Astrocyte (in vitro differentiated cells and primary cell): ENCODE results near the gene EIF5A2. TPM values are rescaled to one million over a fixed set of nuclear protein-coding genes. Genes with fewer than 3 reads are reported as not detected.
A peak's percentile ranks its signal among the peaks of the same experiment; 100 is the strongest.

Source experiments
- DNase-seq: peaks from one replicate; pipeline ENCODE4 v3.0.0-alpha.2; 2010; ENCODE audit warnings: low read depth
- FAIRE-seq: peaks from 2 replicates; lab custom pipeline; 2011; peaks lifted over from hg19 to GRCh38; lab: Jason Lieb, UNC
- H2AFZ ChIP-seq: 2 replicates; pipeline ENCODE4 v1.6.0; 2012; ENCODE audit warnings: low read depth, low read length, inconsistent platforms
- H3K27ac ChIP-seq: 2 replicates; pipeline ENCODE4 v1.5.1; 2011; ENCODE audit warnings: low read depth, low read length, inconsistent platforms
- H3K27me3 ChIP-seq: 2 replicates; pipeline ENCODE4 v1.6.0; 2011; ENCODE audit warnings: low read length, inconsistent platforms; ENCODE audit not compliant: insufficient read depth
- H3K36me3 ChIP-seq: 2 replicates; pipeline ENCODE4 v1.5.1; 2011; ENCODE audit warnings: low read length, inconsistent platforms; ENCODE audit not compliant: insufficient read depth
- H3K4me1 ChIP-seq: 2 replicates; pipeline ENCODE4 v1.5.1; 2011; ENCODE audit warnings: low read length, inconsistent platforms; ENCODE audit not compliant: insufficient read depth
- H3K4me2 ChIP-seq: 2 replicates; pipeline ENCODE4 v1.6.0; 2012; ENCODE audit warnings: low read length, inconsistent platforms
- H3K4me3 ChIP-seq: 2 replicates; pipeline ENCODE4 v1.5.1; 2011; ENCODE audit warnings: low read depth, mild to moderate bottlenecking, low read length, inconsistent platforms; ENCODE audit not compliant: insufficient read depth
- H3K79me2 ChIP-seq: 2 replicates; pipeline ENCODE4 v1.6.0; 2012; ENCODE audit warnings: mild to moderate bottlenecking, low read length, inconsistent platforms; ENCODE audit not compliant: insufficient read depth
- H3K9ac ChIP-seq: 2 replicates; pipeline ENCODE4 v1.6.0; 2012; ENCODE audit warnings: mild to moderate bottlenecking, low read length, inconsistent platforms
- H3K9me3 ChIP-seq: 2 replicates; pipeline ENCODE4 v1.5.1; 2012; ENCODE audit warnings: low read depth, mild to moderate bottlenecking, low read length, inconsistent platforms; ENCODE audit not compliant: insufficient read depth
- H4K20me1 ChIP-seq: 2 replicates; pipeline ENCODE4 v1.6.0; 2012; ENCODE audit warnings: low read length, inconsistent platforms; ENCODE audit not compliant: insufficient read depth
- H3K27ac Mint-ChIP-seq: one replicate; pipeline ENCODE4 v1.8.0; 2021; ENCODE audit warnings: mild to moderate bottlenecking, mixed read lengths; ENCODE audit not compliant: unreplicated experiment
- H3K27me3 Mint-ChIP-seq: one replicate; pipeline ENCODE4 v1.8.0; 2021; ENCODE audit warnings: low read depth, mixed read lengths; ENCODE audit not compliant: unreplicated experiment
- H3K36me3 Mint-ChIP-seq: one replicate; pipeline ENCODE4 v1.8.0; 2021; ENCODE audit warnings: low read depth, mixed read lengths; ENCODE audit not compliant: unreplicated experiment
- H3K4me1 Mint-ChIP-seq: one replicate; pipeline ENCODE4 v1.8.0; 2021; ENCODE audit warnings: low read depth, mixed read lengths; ENCODE audit not compliant: unreplicated experiment
- H3K4me3 Mint-ChIP-seq: one replicate; pipeline ENCODE4 v1.8.0; 2021; ENCODE audit warnings: mild to moderate bottlenecking, moderate library complexity, mixed read lengths; ENCODE audit not compliant: unreplicated experiment
- H3K9me3 Mint-ChIP-seq: one replicate; pipeline ENCODE4 v1.8.0; 2021; ENCODE audit warnings: mild to moderate bottlenecking, mixed read lengths; ENCODE audit not compliant: unreplicated experiment
- EZH2 ChIP-seq: IDR thresholded peaks from 2 replicates; pipeline ENCODE4 v1.6.1; 2012; ENCODE audit warnings: mild to moderate bottlenecking, low read length, inconsistent platforms; ENCODE audit not compliant: insufficient read depth
- total RNA-seq: library from RNA; stranded (reverse); gene quantifications from 2 replicates; pipeline ENCODE4 v1.2.1, GENCODE V29; 2021
- TF ChIP-seq, protein P1 (sequence below): IDR thresholded peaks from 2 replicates; pipeline ENCODE4 v1.5.1; 2011; ENCODE audit warnings: low read depth, mild to moderate bottlenecking, inconsistent platforms, low read length, moderate library complexity; ENCODE audit not compliant: insufficient read depth

The EIF5A2 gene
- total RNA-seq, 1 donor from 2014 or later, result 18.6 TPM

DNA sequence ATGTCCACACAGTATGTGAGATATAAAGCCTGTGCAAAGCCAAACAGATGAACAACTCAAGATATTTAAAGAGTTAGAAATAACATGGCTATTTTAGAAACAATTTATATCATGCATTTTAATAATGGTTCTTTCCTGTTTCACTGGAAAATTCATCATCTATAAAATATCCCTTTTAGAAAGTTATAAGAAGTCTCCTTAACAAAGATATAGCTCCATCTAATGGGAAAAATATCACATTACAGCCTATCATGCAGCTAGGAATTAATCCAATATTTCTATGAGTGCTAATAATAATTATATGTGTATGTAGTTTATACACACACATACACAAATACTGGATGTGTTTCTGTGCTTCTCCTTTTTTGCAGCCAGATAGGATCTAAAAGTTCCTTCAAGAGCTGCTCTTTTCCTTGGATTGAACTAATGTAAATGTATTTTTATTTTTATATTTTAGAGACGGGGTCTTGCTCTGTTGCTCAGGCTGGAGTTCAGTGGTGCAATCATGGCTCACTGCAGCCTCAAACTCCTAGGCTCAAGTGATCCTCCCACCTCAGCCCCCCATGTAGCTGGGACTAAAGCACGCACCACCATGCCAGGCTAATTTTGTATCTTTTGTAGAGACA lies 60.0 kb downstream of the EIF5A2 start:
- Histone ChIP-seq H3K9me3 (no peaks in the 10 kb centered on the region), H3K4me3 (no peak overlapping the region), H2AFZ (no peak overlapping the region), H3K27me3 (no peaks in the 10 kb centered on the region), H3K79me2 (no peaks in the 10 kb centered on the region), H3K4me2 (no peak overlapping the region), H3K36me3 (no peaks in the 10 kb centered on the region), H3K4me1 (no peaks in the 10 kb centered on the region), H3K27ac (no peak overlapping the region), H3K9ac (no peak overlapping the region), H4K20me1 (no peaks in the 10 kb centered on the region)
- TF ChIP-seq, protein P1, sequence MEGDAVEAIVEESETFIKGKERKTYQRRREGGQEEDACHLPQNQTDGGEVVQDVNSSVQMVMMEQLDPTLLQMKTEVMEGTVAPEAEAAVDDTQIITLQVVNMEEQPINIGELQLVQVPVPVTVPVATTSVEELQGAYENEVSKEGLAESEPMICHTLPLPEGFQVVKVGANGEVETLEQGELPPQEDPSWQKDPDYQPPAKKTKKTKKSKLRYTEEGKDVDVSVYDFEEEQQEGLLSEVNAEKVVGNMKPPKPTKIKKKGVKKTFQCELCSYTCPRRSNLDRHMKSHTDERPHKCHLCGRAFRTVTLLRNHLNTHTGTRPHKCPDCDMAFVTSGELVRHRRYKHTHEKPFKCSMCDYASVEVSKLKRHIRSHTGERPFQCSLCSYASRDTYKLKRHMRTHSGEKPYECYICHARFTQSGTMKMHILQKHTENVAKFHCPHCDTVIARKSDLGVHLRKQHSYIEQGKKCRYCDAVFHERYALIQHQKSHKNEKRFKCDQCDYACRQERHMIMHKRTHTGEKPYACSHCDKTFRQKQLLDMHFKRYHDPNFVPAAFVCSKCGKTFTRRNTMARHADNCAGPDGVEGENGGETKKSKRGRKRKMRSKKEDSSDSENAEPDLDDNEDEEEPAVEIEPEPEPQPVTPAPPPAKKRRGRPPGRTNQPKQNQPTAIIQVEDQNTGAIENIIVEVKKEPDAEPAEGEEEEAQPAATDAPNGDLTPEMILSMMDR, result peak; percentile 38
- TF ChIP-seq EZH2, result no peak
- no peaks in the 10 kb centered on the region for H3K9me3 Mint-ChIP-seq
- FAIRE-seq (no peak), DNase-seq (no peak)
- H3K4me1 Mint-ChIP-seq, result no peaks in the 10 kb centered on the region
- no peak overlapping the region for H3K4me3 Mint-ChIP-seq
- peaks cover 5% of the 10 kb centered on the region for H3K27me3 Mint-ChIP-seq
- no peak overlapping the region for H3K27ac Mint-ChIP-seq
- H3K36me3 Mint-ChIP-seq, result no peaks in the 10 kb centered on the region

DNA sequence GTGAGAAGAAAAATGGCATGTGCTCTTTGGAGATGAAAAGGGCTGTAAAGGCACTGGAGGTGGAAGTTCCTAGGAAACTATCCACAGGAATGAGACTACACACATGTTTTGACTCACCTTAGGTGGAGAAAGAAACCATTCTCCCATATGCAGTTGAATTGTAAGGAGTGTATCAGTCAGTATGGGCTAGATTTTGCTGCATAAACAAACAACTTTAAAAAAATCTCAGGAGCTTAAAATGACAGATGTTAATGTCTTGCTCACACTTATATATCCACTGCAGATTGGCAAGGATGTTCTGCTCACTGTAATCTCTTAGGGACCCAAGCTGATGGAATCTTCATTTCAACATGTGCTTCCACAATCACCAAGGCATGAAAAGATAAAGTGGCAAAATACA lies 64.1 kb downstream of the EIF5A2 start:
- H3K4me1 ChIP-seq, result no peaks in the 10 kb centered on the region
- no peaks in the 10 kb centered on the region for H3K36me3 ChIP-seq
- no peak overlapping the region for H3K4me3 Mint-ChIP-seq
- no peak overlapping the region for H3K27ac ChIP-seq
- H3K4me1 Mint-ChIP-seq, result no peaks in the 10 kb centered on the region
- H3K9ac ChIP-seq, result no peak overlapping the region
- H3K27ac Mint-ChIP-seq, result no peak overlapping the region
- H3K9me3 Mint-ChIP-seq, result no peaks in the 10 kb centered on the region
- DNase-seq (no peak), FAIRE-seq (no peak)
- no peaks in the 10 kb centered on the region for H4K20me1 ChIP-seq
- no peaks in the 10 kb centered on the region for H3K9me3 ChIP-seq
- H3K27me3 Mint-ChIP-seq, result no peaks in the 10 kb centered on the region
- TF ChIP-seq, protein P1, result no peak
- TF ChIP-seq EZH2, result no peak
- no peak overlapping the region for H2AFZ ChIP-seq
- no peak overlapping the region for H3K4me2 ChIP-seq
- no peaks in the 10 kb centered on the region for H3K27me3 ChIP-seq
- no peaks in the 10 kb centered on the region for H3K79me2 ChIP-seq
- H3K4me3 ChIP-seq, result no peak overlapping the region
- H3K36me3 Mint-ChIP-seq, result no peaks in the 10 kb centered on the region

GRCh38 chr3:170840291-170840859 lies 68.1 kb downstream of the EIF5A2 start:
- DNase-seq (peak; percentile 32), FAIRE-seq (no peak)
- no peaks in the 10 kb centered on the region for H3K9me3 Mint-ChIP-seq
- no peaks in the 10 kb centered on the region for H3K4me1 Mint-ChIP-seq
- Histone ChIP-seq H2AFZ (no peak overlapping the region), H3K79me2 (no peaks in the 10 kb centered on the region), H3K4me3 (no peak overlapping the region), H3K36me3 (no peaks in the 10 kb centered on the region), H3K4me1 (no peaks in the 10 kb centered on the region), H4K20me1 (no peaks in the 10 kb centered on the region), H3K9ac (no peak overlapping the region), H3K4me2 (no peak overlapping the region), H3K27ac (no peak overlapping the region), H3K9me3 (no peaks in the 10 kb centered on the region), H3K27me3 (peaks cover 2% of the 10 kb centered on the region)
- no peak overlapping the region for H3K4me3 Mint-ChIP-seq
- H3K36me3 Mint-ChIP-seq, result no peaks in the 10 kb centered on the region
- TF ChIP-seq, protein P1, result no peak
- no peak for TF ChIP-seq EZH2
- H3K27me3 Mint-ChIP-seq, result peaks cover under 1% of the 10 kb centered on the region
- H3K27ac Mint-ChIP-seq, result no peak overlapping the region
